GM23338 (cell line): ENCODE measurements around the gene CDC42BPG. TPM values are rescaled to one million over a fixed set of nuclear protein-coding genes. Genes with fewer than 3 reads are reported as not detected.

ENCODE experiments used
- ATAC-seq: fragments of 200-7000 bp; cut with Tn5 transposase; 3 replicates; pipeline ENCODE4 v1.9.1; 2020
- DNase-seq: peaks from one replicate; pipeline ENCODE4 v3.0.0-alpha.2; 2015; ENCODE audit warnings: low spot score
- H2AFZ ChIP-seq: fragments of 200-600 bp; sonication (generic); 2 replicates; pipeline ENCODE4 v1.8.0; 2016; ENCODE audit warnings: antibody characterized with exemption, mild to moderate bottlenecking, moderate library complexity
- H3F3A ChIP-seq: fragments of 200-600 bp; sonication (generic); replicated peaks from 2 replicates; pipeline ENCODE4 v1.8.0; 2017; ENCODE audit warnings: antibody characterized with exemption, mixed run types, low read depth
- H3K27ac ChIP-seq: fragments of 200-600 bp; sonication (generic); 2 replicates; pipeline ENCODE4 v1.6.1; 2016; ENCODE audit warnings: low read depth
- H3K27me3 ChIP-seq: fragments of 200-600 bp; sonication (generic); 2 replicates; pipeline ENCODE4 v1.8.0; 2016; ENCODE audit warnings: mild to moderate bottlenecking, mixed run types, moderate library complexity; ENCODE audit not compliant: insufficient read depth
- H3K36me3 ChIP-seq: fragments of 200-600 bp; sonication (generic); 2 replicates; pipeline ENCODE4 v1.8.0; 2016; ENCODE audit warnings: mild to moderate bottlenecking; ENCODE audit not compliant: insufficient read depth
- H3K4me1 ChIP-seq: fragments of 200-600 bp; sonication (generic); 2 replicates; pipeline ENCODE4 v1.8.0; 2016; ENCODE audit warnings: mild to moderate bottlenecking, moderate library complexity; ENCODE audit not compliant: insufficient read depth
- H3K4me2 ChIP-seq: fragments of 200-600 bp; sonication (generic); 2 replicates; pipeline ENCODE4 v1.7.1; 2017; ENCODE audit warnings: mixed run types
- H3K4me3 ChIP-seq: fragments of 200-600 bp; sonication (generic); 2 replicates; pipeline ENCODE4 v1.6.1; 2016; ENCODE audit warnings: mixed run types
- H3K79me2 ChIP-seq: fragments of 200-600 bp; sonication (generic); replicated peaks from 2 replicates; pipeline ENCODE4 v1.8.0; 2017; ENCODE audit warnings: mild to moderate bottlenecking; ENCODE audit not compliant: insufficient read depth
- H3K9me2 ChIP-seq: fragments of 200-600 bp; sonication (generic); 2 replicates; pipeline ENCODE4 v1.8.0; 2017; ENCODE audit not compliant: insufficient read depth
- H4K20me1 ChIP-seq: fragments of 200-600 bp; sonication (generic); replicated peaks from 2 replicates; pipeline ENCODE4 v1.8.0; 2017; ENCODE audit warnings: mild to moderate bottlenecking; ENCODE audit not compliant: insufficient read depth
- H3K27ac Mint-ChIP-seq: 2 replicates; pipeline ENCODE4 v1.8.0; 2020; ENCODE audit warnings: inconsistent platforms, mild to moderate bottlenecking, moderate library complexity, mixed read lengths
- H3K27me3 Mint-ChIP-seq: 3 replicates; pipeline ENCODE4 v1.8.0; 2022; ENCODE audit warnings: low read depth, mild to moderate bottlenecking, moderate library complexity, mixed read lengths, inconsistent platforms; ENCODE audit not compliant: insufficient read depth, poor library complexity
- H3K36me3 Mint-ChIP-seq: 3 replicates; pipeline ENCODE4 v1.8.0; 2021; ENCODE audit warnings: low read depth, mild to moderate bottlenecking, inconsistent platforms, moderate library complexity, mixed read lengths
- H3K4me1 Mint-ChIP-seq: 3 replicates; pipeline ENCODE4 v1.8.0; 2020; ENCODE audit warnings: mild to moderate bottlenecking, inconsistent platforms, mixed read lengths
- H3K4me3 Mint-ChIP-seq: 3 replicates; pipeline ENCODE4 v1.8.0; 2021; ENCODE audit warnings: moderate library complexity, mild to moderate bottlenecking, inconsistent platforms, mixed read lengths
- H3K9me3 Mint-ChIP-seq: 3 replicates; pipeline ENCODE4 v1.8.0; 2020; ENCODE audit warnings: moderate library complexity, mild to moderate bottlenecking, inconsistent platforms, mixed read lengths
- CREB1 ChIP-seq: fragments of 250-450 bp; sonication (Bioruptor Pico); IDR thresholded peaks from 2 replicates; pipeline ENCODE4 v1.5.0; 2020; ENCODE audit warnings: low read depth, mild to moderate bottlenecking, moderate library complexity
- EZH2 ChIP-seq: fragments of 200-600 bp; sonication (generic); IDR thresholded peaks from one replicate; pipeline ENCODE4 v1.8.0; 2017; ENCODE audit warnings: antibody characterized with exemption, mild to moderate bottlenecking, low read depth; ENCODE audit not compliant: unreplicated experiment
- EZH2phosphoT487 ChIP-seq: fragments of 200-600 bp; sonication (generic); IDR thresholded peaks from one replicate; pipeline ENCODE4 v1.8.1; 2018; ENCODE audit warnings: antibody characterized with exemption; ENCODE audit not compliant: unreplicated experiment
- JUNB ChIP-seq: IDR thresholded peaks from one replicate; pipeline ENCODE4 v1.6.1; 2016; ENCODE audit warnings: antibody characterized with exemption; ENCODE audit not compliant: unreplicated experiment
- STAT1 ChIP-seq: IDR thresholded peaks from one replicate; pipeline ENCODE4 v1.6.1; 2016; ENCODE audit warnings: antibody characterized with exemption; ENCODE audit not compliant: unreplicated experiment
- ZNF114 ChIP-seq: fragments of 250-450 bp; sonication (Bioruptor Pico); IDR thresholded peaks from 2 replicates; pipeline ENCODE4 v1.5.0; 2020; ENCODE audit warnings: mild to moderate bottlenecking, moderate library complexity
- ZNF331 ChIP-seq: fragments of 250-450 bp; sonication (Bioruptor Pico); IDR thresholded peaks from 2 replicates; pipeline ENCODE4 v1.5.0; 2020; ENCODE audit warnings: low read depth, mild to moderate bottlenecking, moderate library complexity
- polyA plus RNA-seq: library from polyadenylated mRNA; unstranded; fragments of >200 nt; fragmentation: Nextera tagmentation; extraction: Ambion mirVana; gene quantifications from 2 replicates; pipeline ENCODE4 v1.2.1, GENCODE V29; 2016
- total RNA-seq: library from RNA; depleted of rRNA; stranded (reverse); fragments of >200 nt; shearing (Covaris generic); gene quantifications from 2 replicates; pipeline ENCODE4 v1.2.3, GENCODE V29; 2014
- TF ChIP-seq, protein P1 (sequence below): fragments of 250-450 bp; sonication (Bioruptor Pico); IDR thresholded peaks from 2 replicates; pipeline ENCODE4 v1.5.0; 2020; ENCODE audit warnings: mild to moderate bottlenecking, moderate library complexity
- TF ChIP-seq, protein P2 (sequence below): IDR thresholded peaks from 2 replicates; pipeline ENCODE4 v1.6.1; 2016; ENCODE audit warnings: antibody characterized with exemption
- TF ChIP-seq, protein P3 (sequence below): IDR thresholded peaks from one replicate; pipeline ENCODE4 v1.6.1; 2018; ENCODE audit warnings: antibody characterized with exemption; ENCODE audit not compliant: unreplicated experiment

Gene CDC42BPG
- total and polyA plus RNA-seq, 2 experiments from 2014 or later = 2.3 to 11.6 TPM

DNA sequence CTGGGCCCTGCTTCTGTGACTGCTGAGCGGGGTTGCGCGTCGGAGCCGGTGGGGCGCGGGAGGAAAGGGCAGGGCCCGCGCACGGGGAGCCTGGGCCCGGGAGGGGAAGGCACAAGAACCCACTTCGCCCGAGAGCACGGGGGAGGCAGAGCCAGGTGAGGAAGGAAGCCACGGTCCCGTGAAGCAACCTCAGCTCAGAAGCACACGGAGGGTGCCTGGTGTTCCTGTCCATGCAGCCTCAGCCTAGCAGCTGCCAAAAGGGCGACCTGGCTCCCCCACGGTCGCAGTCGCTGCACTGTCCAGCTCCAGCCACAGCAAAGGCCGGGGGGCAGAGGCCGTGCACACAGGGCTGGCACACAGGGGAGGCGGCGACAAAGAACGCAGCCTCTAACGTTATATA lies 9.3 kb upstream of the CDC42BPG start:
- Histone ChIP-seq H3K4me1 (peaks cover 4% of the 10 kb centered on the region), H3K4me2 (no peak overlapping the region), H3K79me2 (no peaks in the 10 kb centered on the region), H3F3A (no peaks in the 10 kb centered on the region), H3K4me3 (no peak overlapping the region), H2AFZ (no peak overlapping the region), H3K36me3 (no peaks in the 10 kb centered on the region), H4K20me1 (no peaks in the 10 kb centered on the region), H3K27ac (no peak overlapping the region), H3K9me2 (no peaks in the 10 kb centered on the region), H3K27me3 (no peaks in the 10 kb centered on the region)
- no peaks in the 10 kb centered on the region for H3K9me3 Mint-ChIP-seq
- H3K36me3 Mint-ChIP-seq = no peaks in the 10 kb centered on the region; the same call in 2 of the 3 replicates
- TF ChIP-seq, protein P1, sequence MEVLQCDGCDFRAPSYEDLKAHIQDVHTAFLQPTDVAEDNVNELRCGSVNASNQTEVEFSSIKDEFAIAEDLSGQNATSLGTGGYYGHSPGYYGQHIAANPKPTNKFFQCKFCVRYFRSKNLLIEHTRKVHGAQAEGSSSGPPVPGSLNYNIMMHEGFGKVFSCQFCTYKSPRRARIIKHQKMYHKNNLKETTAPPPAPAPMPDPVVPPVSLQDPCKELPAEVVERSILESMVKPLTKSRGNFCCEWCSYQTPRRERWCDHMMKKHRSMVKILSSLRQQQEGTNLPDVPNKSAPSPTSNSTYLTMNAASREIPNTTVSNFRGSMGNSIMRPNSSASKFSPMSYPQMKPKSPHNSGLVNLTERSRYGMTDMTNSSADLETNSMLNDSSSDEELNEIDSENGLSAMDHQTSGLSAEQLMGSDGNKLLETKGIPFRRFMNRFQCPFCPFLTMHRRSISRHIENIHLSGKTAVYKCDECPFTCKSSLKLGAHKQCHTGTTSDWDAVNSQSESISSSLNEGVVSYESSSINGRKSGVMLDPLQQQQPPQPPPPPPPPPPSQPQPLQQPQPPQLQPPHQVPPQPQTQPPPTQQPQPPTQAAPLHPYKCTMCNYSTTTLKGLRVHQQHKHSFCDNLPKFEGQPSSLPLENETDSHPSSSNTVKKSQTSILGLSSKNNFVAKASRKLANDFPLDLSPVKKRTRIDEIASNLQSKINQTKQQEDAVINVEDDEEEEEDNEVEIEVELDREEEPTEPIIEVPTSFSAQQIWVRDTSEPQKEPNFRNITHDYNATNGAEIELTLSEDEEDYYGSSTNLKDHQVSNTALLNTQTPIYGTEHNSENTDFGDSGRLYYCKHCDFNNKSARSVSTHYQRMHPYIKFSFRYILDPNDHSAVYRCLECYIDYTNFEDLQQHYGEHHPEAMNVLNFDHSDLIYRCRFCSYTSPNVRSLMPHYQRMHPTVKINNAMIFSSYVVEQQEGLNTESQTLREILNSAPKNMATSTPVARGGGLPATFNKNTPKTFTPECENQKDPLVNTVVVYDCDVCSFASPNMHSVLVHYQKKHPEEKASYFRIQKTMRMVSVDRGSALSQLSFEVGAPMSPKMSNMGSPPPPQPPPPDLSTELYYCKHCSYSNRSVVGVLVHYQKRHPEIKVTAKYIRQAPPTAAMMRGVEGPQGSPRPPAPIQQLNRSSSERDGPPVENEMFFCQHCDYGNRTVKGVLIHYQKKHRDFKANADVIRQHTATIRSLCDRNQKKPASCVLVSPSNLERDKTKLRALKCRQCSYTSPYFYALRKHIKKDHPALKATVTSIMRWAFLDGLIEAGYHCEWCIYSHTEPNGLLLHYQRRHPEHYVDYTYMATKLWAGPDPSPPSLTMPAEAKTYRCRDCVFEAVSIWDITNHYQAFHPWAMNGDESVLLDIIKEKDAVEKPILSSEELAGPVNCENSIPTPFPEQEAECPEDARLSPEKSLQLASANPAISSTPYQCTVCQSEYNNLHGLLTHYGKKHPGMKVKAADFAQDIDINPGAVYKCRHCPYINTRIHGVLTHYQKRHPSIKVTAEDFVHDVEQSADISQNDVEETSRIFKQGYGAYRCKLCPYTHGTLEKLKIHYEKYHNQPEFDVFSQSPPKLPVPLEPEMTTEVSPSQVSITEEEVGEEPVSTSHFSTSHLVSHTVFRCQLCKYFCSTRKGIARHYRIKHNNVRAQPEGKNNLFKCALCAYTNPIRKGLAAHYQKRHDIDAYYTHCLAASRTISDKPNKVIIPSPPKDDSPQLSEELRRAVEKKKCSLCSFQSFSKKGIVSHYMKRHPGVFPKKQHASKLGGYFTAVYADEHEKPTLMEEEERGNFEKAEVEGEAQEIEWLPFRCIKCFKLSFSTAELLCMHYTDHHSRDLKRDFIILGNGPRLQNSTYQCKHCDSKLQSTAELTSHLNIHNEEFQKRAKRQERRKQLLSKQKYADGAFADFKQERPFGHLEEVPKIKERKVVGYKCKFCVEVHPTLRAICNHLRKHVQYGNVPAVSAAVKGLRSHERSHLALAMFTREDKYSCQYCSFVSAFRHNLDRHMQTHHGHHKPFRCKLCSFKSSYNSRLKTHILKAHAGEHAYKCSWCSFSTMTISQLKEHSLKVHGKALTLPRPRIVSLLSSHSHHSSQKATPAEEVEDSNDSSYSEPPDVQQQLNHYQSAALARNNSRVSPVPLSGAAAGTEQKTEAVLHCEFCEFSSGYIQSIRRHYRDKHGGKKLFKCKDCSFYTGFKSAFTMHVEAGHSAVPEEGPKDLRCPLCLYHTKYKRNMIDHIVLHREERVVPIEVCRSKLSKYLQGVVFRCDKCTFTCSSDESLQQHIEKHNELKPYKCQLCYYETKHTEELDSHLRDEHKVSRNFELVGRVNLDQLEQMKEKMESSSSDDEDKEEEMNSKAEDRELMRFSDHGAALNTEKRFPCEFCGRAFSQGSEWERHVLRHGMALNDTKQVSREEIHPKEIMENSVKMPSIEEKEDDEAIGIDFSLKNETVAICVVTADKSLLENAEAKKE = no peak
- TF ChIP-seq, protein P2, sequence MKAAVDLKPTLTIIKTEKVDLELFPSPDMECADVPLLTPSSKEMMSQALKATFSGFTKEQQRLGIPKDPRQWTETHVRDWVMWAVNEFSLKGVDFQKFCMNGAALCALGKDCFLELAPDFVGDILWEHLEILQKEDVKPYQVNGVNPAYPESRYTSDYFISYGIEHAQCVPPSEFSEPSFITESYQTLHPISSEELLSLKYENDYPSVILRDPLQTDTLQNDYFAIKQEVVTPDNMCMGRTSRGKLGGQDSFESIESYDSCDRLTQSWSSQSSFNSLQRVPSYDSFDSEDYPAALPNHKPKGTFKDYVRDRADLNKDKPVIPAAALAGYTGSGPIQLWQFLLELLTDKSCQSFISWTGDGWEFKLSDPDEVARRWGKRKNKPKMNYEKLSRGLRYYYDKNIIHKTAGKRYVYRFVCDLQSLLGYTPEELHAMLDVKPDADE = no peak
- no peak for TF ChIP-seq EZH2phosphoT487
- no peak for TF ChIP-seq STAT1
- TF ChIP-seq, protein P3, sequence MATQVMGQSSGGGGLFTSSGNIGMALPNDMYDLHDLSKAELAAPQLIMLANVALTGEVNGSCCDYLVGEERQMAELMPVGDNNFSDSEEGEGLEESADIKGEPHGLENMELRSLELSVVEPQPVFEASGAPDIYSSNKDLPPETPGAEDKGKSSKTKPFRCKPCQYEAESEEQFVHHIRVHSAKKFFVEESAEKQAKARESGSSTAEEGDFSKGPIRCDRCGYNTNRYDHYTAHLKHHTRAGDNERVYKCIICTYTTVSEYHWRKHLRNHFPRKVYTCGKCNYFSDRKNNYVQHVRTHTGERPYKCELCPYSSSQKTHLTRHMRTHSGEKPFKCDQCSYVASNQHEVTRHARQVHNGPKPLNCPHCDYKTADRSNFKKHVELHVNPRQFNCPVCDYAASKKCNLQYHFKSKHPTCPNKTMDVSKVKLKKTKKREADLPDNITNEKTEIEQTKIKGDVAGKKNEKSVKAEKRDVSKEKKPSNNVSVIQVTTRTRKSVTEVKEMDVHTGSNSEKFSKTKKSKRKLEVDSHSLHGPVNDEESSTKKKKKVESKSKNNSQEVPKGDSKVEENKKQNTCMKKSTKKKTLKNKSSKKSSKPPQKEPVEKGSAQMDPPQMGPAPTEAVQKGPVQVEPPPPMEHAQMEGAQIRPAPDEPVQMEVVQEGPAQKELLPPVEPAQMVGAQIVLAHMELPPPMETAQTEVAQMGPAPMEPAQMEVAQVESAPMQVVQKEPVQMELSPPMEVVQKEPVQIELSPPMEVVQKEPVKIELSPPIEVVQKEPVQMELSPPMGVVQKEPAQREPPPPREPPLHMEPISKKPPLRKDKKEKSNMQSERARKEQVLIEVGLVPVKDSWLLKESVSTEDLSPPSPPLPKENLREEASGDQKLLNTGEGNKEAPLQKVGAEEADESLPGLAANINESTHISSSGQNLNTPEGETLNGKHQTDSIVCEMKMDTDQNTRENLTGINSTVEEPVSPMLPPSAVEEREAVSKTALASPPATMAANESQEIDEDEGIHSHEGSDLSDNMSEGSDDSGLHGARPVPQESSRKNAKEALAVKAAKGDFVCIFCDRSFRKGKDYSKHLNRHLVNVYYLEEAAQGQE = no peak
- no peak for TF ChIP-seq JUNB
- TF ChIP-seq ZNF114 (CRISPR knock-in tag) = no peak
- TF ChIP-seq ZNF331 (CRISPR knock-in tag) = no peak
- no peak for TF ChIP-seq EZH2
- TF ChIP-seq CREB1 (CRISPR knock-in tag) = no peak
- DNase-seq (no peak), ATAC-seq (no peak)
- peaks cover 12% of the 10 kb centered on the region for H3K27me3 Mint-ChIP-seq
- no peak overlapping the region for H3K4me3 Mint-ChIP-seq
- peaks cover 22% of the 10 kb centered on the region for H3K4me1 Mint-ChIP-seq
- H3K27ac Mint-ChIP-seq = no peak overlapping the region
